ENCODE measurements around the gene CWC22. TPM values are rescaled to one million over a fixed set of nuclear protein-coding genes. Genes with fewer than 3 reads are reported as not detected.

The CWC22 gene
- total RNA-seq, 3 donors from 2014 or later = 23.0 to 28.1 (median 23.9) TPM

GRCh38 chr2:179995741-179996515 lies 11.2 kb downstream of the CWC22 start:
- TF ChIP-seq POLR2AphosphoS5 (IDR thresholded peaks at IDR 0.05) (no peak), POLR2A (IDR thresholded peaks at IDR 0.05) (no peak)
- TF ChIP-seq, protein P1, sequence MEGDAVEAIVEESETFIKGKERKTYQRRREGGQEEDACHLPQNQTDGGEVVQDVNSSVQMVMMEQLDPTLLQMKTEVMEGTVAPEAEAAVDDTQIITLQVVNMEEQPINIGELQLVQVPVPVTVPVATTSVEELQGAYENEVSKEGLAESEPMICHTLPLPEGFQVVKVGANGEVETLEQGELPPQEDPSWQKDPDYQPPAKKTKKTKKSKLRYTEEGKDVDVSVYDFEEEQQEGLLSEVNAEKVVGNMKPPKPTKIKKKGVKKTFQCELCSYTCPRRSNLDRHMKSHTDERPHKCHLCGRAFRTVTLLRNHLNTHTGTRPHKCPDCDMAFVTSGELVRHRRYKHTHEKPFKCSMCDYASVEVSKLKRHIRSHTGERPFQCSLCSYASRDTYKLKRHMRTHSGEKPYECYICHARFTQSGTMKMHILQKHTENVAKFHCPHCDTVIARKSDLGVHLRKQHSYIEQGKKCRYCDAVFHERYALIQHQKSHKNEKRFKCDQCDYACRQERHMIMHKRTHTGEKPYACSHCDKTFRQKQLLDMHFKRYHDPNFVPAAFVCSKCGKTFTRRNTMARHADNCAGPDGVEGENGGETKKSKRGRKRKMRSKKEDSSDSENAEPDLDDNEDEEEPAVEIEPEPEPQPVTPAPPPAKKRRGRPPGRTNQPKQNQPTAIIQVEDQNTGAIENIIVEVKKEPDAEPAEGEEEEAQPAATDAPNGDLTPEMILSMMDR (IDR thresholded peaks at IDR 0.05) = no peak
- intact Hi-C loops (cut with DNase I; ENCODE audit: low total_unique reads) = no loop called here

DNA sequence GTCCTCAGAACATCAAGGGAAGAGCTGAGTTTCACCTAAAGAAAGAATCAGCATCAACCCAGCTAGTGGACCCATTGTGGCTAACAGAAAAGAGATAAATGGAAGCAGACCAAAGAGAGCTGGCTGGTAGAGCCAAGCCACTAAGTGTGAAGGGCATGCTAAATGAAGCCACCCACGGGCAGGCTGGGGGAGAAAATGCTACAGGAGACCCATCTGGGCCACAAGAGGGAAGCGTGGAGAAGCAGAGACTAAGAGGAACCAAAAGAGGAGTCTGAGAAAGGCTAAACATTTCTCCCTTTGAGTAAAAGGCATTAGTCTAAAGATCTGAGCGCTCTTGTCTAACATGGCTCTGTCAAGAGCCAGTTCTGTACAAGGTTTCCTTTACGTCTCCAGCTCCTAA lies 15.8 kb downstream of the CWC22 start:
- Histone ChIP-seq H3K36me3 (no peaks in the 10 kb centered on the region), H3K4me1 (no peaks in the 10 kb centered on the region), H3K27ac (no peak overlapping the region), H3K27me3 (no peaks in the 10 kb centered on the region), H3K9me3 (no peaks in the 10 kb centered on the region), H3K4me3 (no peak overlapping the region)
- TF ChIP-seq POLR2A (IDR thresholded peaks at IDR 0.05) (no peak), POLR2AphosphoS5 (IDR thresholded peaks at IDR 0.05) (no peak)
- TF ChIP-seq, protein P1 (IDR thresholded peaks at IDR 0.05) = no peak
- no peak for DNase-seq (ENCODE audit: low spot score in 2 of 2)
- intact Hi-C loops (cut with DNase I; ENCODE audit: low total_unique reads) = no loop called here

More at GRCh38 chr2:179995741-179996515, 11.2 kb downstream of the CWC22 start:
- Histone ChIP-seq H3K9me3 (no peaks in the 10 kb centered on the region), H3K4me3 (no peak overlapping the region), H3K36me3 (no peaks in the 10 kb centered on the region), H3K4me1 (no peaks in the 10 kb centered on the region), H3K27ac (no peak overlapping the region), H3K27me3 (no peaks in the 10 kb centered on the region)
- DNase-seq (ENCODE audit: low spot score in 2 of 2) = no peak

- intact Hi-C loops (cut with DNase I; ENCODE audit: low total_unique reads) = no loop called here
- no peak overlapping the region for H3K27ac ChIP-seq
- no peaks in the 10 kb centered on the region for H3K27me3 ChIP-seq
- H3K4me1 ChIP-seq = no peaks in the 10 kb centered on the region
- TF ChIP-seq, protein P1 (IDR thresholded peaks at IDR 0.05) = no peak
- TF ChIP-seq POLR2AphosphoS5 (IDR thresholded peaks at IDR 0.05) (no peak), POLR2A (IDR thresholded peaks at IDR 0.05) (no peak)
- H3K9me3 ChIP-seq = no peaks in the 10 kb centered on the region
- no peak for DNase-seq (ENCODE audit: low spot score in 2 of 2)
- no peaks in the 10 kb centered on the region for H3K36me3 ChIP-seq
- H3K4me3 ChIP-seq = no peak overlapping the region
Measured at GRCh38 chr2:179990676-179991317, 16.3 kb downstream of the CWC22 start.

- Histone ChIP-seq H3K27ac (no peak overlapping the region), H3K9me3 (no peaks in the 10 kb centered on the region), H3K36me3 (no peaks in the 10 kb centered on the region), H3K4me1 (no peaks in the 10 kb centered on the region), H3K4me3 (no peak overlapping the region), H3K27me3 (no peaks in the 10 kb centered on the region)
- DNase-seq (ENCODE audit: low spot score in 2 of 2) = no peak
- no peak for TF ChIP-seq POLR2AphosphoS5 (IDR thresholded peaks at IDR 0.05)
- TF ChIP-seq, protein P1 (IDR thresholded peaks at IDR 0.05) = no peak
- no peak for TF ChIP-seq POLR2A (IDR thresholded peaks at IDR 0.05)
- intact Hi-C loops (cut with DNase I; ENCODE audit: low total_unique reads) = no loop called here
Measured at GRCh38 chr2:179987916-179988315, 19.2 kb downstream of the CWC22 start.

GRCh38 chr2:179985163-179985820 lies 21.8 kb downstream of the CWC22 start:
- no peak for DNase-seq (ENCODE audit: low spot score in 2 of 2)
- H3K4me1 ChIP-seq = no peaks in the 10 kb centered on the region
- intact Hi-C loops (cut with DNase I; ENCODE audit: low total_unique reads) = no loop called here
- H3K27ac ChIP-seq = no peak overlapping the region
- H3K4me3 ChIP-seq = no peak overlapping the region
- no peaks in the 10 kb centered on the region for H3K9me3 ChIP-seq
- TF ChIP-seq POLR2A (IDR thresholded peaks at IDR 0.05) = no peak
- TF ChIP-seq, protein P1 (IDR thresholded peaks at IDR 0.05) = no peak
- TF ChIP-seq POLR2AphosphoS5 (IDR thresholded peaks at IDR 0.05) = no peak
- H3K36me3 ChIP-seq = no peaks in the 10 kb centered on the region
- H3K27me3 ChIP-seq = no peaks in the 10 kb centered on the region

Measured in breast epithelium (tissue), 4 donors.